ENCODE results near the gene HSPG2. TPM values are rescaled to one million over a fixed set of nuclear protein-coding genes. Genes with fewer than 3 reads are reported as not detected.

Gene HSPG2
- total and polyA plus RNA-seq, 10 of the 15 experiments (the other 5 are each of a cell fraction or from before 2014, with no cell fraction given) = 0.30 to 3.4 (median 0.73) TPM; not detected in 2

DNA sequence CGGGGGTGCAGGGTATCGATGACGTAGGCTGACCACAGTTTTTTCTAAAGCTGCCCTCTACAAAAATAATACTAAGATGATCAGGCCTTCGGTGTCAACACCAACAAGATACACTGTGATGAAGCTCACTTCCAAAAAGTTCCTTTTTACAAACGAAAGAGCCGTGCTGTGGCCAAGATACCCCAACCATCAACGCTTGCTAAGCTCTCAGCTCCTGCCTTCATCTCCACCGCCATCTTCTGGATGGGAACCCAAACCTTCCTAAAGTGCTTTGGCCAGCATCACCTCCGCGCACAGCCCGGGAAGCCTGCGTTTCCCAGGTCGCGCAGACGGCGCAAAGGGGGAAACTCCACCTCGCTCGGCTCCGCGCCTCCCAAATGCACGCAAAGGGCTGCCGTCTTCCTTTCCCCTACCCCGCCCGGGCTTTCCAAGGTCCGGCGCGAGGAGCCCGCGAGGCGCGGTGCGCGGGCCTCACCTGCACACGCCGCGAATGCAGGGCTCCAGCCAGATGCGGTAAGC lies 154.7 kb downstream of the HSPG2 start (continued):
- TF ChIP-seq, protein P1, sequence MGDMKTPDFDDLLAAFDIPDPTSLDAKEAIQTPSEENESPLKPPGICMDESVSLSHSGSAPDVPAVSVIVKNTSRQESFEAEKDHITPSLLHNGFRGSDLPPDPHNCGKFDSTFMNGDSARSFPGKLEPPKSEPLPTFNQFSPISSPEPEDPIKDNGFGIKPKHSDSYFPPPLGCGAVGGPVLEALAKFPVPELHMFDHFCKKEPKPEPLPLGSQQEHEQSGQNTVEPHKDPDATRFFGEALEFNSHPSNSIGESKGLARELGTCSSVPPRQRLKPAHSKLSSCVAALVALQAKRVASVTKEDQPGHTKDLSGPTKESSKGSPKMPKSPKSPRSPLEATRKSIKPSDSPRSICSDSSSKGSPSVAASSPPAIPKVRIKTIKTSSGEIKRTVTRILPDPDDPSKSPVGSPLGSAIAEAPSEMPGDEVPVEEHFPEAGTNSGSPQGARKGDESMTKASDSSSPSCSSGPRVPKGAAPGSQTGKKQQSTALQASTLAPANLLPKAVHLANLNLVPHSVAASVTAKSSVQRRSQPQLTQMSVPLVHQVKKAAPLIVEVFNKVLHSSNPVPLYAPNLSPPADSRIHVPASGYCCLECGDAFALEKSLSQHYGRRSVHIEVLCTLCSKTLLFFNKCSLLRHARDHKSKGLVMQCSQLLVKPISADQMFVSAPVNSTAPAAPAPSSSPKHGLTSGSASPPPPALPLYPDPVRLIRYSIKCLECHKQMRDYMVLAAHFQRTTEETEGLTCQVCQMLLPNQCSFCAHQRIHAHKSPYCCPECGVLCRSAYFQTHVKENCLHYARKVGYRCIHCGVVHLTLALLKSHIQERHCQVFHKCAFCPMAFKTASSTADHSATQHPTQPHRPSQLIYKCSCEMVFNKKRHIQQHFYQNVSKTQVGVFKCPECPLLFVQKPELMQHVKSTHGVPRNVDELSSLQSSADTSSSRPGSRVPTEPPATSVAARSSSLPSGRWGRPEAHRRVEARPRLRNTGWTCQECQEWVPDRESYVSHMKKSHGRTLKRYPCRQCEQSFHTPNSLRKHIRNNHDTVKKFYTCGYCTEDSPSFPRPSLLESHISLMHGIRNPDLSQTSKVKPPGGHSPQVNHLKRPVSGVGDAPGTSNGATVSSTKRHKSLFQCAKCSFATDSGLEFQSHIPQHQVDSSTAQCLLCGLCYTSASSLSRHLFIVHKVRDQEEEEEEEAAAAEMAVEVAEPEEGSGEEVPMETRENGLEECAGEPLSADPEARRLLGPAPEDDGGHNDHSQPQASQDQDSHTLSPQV (IDR thresholded peaks at IDR 0.05) = no peak
- TF ChIP-seq IKZF1 (conservative IDR thresholded peaks at IDR 0.05) = no peak
- TF ChIP-seq PAX5 (IDR thresholded peaks at IDR 0.05; ENCODE audit: borderline replicate concordance, low read depth, low read length) = no peak
- TF ChIP-seq MYC (IDR thresholded peaks at IDR 0.05; ENCODE audit: insufficient read depth, insufficient read length, insufficient replicate concordance, low read length, severe bottlenecking) = no peak
- TF ChIP-seq TAF1 (IDR thresholded peaks at IDR 0.05; ENCODE audit: borderline replicate concordance, low read depth, low read length) = no peak; the same call in 1 of the 2 replicates
- no peak for TF ChIP-seq STAT1 (conservative IDR thresholded peaks at IDR 0.05)
- TF ChIP-seq DPF2 (IDR thresholded peaks at IDR 0.05) = no peak
- no peak for TF ChIP-seq POLR2A (IDR thresholded peaks at IDR 0.05; ENCODE audit: low read depth, low read length)
- TF ChIP-seq HDGF (IDR thresholded peaks at IDR 0.05) = peak; percentile 74; the same call in 1 of the 2 replicates
- no peak for TF ChIP-seq HDAC6 (IDR thresholded peaks at IDR 0.05; ENCODE audit: unreplicated experiment)
- 0 out of 2 replicates have a peak, but pooled peaks have one; percentile 32 for TF ChIP-seq RB1 (IDR thresholded peaks at IDR 0.05; ENCODE audit: borderline replicate concordance)
- no peak for TF ChIP-seq ZNF24 (IDR thresholded peaks at IDR 0.05)
- TF ChIP-seq, protein P2, sequence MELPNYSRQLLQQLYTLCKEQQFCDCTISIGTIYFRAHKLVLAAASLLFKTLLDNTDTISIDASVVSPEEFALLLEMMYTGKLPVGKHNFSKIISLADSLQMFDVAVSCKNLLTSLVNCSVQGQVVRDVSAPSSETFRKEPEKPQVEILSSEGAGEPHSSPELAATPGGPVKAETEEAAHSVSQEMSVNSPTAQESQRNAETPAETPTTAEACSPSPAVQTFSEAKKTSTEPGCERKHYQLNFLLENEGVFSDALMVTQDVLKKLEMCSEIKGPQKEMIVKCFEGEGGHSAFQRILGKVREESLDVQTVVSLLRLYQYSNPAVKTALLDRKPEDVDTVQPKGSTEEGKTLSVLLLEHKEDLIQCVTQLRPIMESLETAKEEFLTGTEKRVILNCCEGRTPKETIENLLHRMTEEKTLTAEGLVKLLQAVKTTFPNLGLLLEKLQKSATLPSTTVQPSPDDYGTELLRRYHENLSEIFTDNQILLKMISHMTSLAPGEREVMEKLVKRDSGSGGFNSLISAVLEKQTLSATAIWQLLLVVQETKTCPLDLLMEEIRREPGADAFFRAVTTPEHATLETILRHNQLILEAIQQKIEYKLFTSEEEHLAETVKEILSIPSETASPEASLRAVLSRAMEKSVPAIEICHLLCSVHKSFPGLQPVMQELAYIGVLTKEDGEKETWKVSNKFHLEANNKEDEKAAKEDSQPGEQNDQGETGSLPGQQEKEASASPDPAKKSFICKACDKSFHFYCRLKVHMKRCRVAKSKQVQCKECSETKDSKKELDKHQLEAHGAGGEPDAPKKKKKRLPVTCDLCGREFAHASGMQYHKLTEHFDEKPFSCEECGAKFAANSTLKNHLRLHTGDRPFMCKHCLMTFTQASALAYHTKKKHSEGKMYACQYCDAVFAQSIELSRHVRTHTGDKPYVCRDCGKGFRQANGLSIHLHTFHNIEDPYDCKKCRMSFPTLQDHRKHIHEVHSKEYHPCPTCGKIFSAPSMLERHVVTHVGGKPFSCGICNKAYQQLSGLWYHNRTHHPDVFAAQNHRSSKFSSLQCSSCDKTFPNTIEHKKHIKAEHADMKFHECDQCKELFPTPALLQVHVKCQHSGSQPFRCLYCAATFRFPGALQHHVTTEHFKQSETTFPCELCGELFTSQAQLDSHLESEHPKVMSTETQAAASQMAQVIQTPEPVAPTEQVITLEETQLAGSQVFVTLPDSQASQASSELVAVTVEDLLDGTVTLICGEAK (IDR thresholded peaks at IDR 0.05; ENCODE audit: borderline replicate concordance) = no peak
- TF ChIP-seq SPI1 (IDR thresholded peaks at IDR 0.05; ENCODE audit: borderline replicate concordance, insufficient read depth, low read depth, low read length) = no peak
- TF ChIP-seq PAX8 (IDR thresholded peaks at IDR 0.05) = no peak
- TF ChIP-seq RELA (IDR thresholded peaks at IDR 0.05; ENCODE audit: borderline replicate concordance, partially characterized antibody) = no peak
- no peak for TF ChIP-seq SP1 (IDR thresholded peaks at IDR 0.05; ENCODE audit: low read depth, low read length)
- no peak for TF ChIP-seq RFX5 (IDR thresholded peaks at IDR 0.05; ENCODE audit: low read depth, low read length)
- no peak for TF ChIP-seq BACH1 (IDR thresholded peaks at IDR 0.05; ENCODE audit: borderline replicate concordance)
- TF ChIP-seq, protein P3, sequence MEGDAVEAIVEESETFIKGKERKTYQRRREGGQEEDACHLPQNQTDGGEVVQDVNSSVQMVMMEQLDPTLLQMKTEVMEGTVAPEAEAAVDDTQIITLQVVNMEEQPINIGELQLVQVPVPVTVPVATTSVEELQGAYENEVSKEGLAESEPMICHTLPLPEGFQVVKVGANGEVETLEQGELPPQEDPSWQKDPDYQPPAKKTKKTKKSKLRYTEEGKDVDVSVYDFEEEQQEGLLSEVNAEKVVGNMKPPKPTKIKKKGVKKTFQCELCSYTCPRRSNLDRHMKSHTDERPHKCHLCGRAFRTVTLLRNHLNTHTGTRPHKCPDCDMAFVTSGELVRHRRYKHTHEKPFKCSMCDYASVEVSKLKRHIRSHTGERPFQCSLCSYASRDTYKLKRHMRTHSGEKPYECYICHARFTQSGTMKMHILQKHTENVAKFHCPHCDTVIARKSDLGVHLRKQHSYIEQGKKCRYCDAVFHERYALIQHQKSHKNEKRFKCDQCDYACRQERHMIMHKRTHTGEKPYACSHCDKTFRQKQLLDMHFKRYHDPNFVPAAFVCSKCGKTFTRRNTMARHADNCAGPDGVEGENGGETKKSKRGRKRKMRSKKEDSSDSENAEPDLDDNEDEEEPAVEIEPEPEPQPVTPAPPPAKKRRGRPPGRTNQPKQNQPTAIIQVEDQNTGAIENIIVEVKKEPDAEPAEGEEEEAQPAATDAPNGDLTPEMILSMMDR (IDR thresholded peaks at IDR 0.05 in 2 of 3, conservative IDR thresholded peaks at IDR 0.05 in 1 of 3; ENCODE audit: control insufficient read depth in 2 of 3, extremely low read depth in 1 of 3, insufficient read depth in 1 of 3, low read depth in 3 of 3, low read length in 3 of 3) = peak; percentile 19 to 58 (median 36); a peak in 4 of 6 replicates
- no peak for TF ChIP-seq SUPT20H (IDR thresholded peaks at IDR 0.05; ENCODE audit: borderline replicate concordance, control insufficient read depth, low read depth, low read length)
- TF ChIP-seq CEBPB (IDR thresholded peaks at IDR 0.05; ENCODE audit: borderline replicate concordance in 1 of 2, low read depth in 2 of 2, low read length in 2 of 2) = no peak

Measured in GM12878 (cell line).